Lower leg skin (tissue), 4 donors: ENCODE data around the gene UBAP1. TPM values are rescaled to one million over a fixed set of nuclear protein-coding genes. Genes with fewer than 3 reads are reported as not detected.
A peak's percentile ranks its signal among the peaks of the same experiment; 100 is the strongest.
"Not testable (repeated sequence)": the region's sequence is repeated elsewhere in the genome, so short reads cannot be mapped to it uniquely, and the experiment has no call there.

Source experiments
- DNase-seq, 2 donors: peaks; one replicate each; pipeline ENCODE4 v3.0.0-alpha.2; 2019; ENCODE audit warnings: low spot score in 2 of 2
- H3K4me3 ChIP-seq: fragments of 200-600 bp; sonication (generic); 2 replicates; pipeline ENCODE4 v1.5.1; 2017; ENCODE audit warnings: mild to moderate bottlenecking, low read depth; ENCODE audit not compliant: poor library complexity, severe bottlenecking
- POLR2A ChIP-seq, 2 donors: fragments of 450-650 bp; IDR thresholded peaks; one replicate each; pipeline ENCODE4 v1.6.1; 2016 to 2017; ENCODE audit warnings: antibody characterized with exemption in 2 of 2, mild to moderate bottlenecking in 1 of 2, moderate library complexity in 1 of 2
- WGBS, 2 donors: methylation state at CpG; one replicate each; pipeline ENCODE4 v1.1.5; 2018; 5-methylcytosine and 5-hydroxymethylcytosine counted together
- intact Hi-C: fragments of 100-400 bp; cut with DNase I; formaldehyde crosslinking; loops from one replicate; pipeline ENCODE4 v1.15.0; 2023; ENCODE audit warnings: low total_unique reads
- total RNA-seq, 4 donors: library from RNA; depleted of rRNA; stranded (reverse); fragments of >200 nt; gene quantifications; one replicate each; pipeline ENCODE4 v1.1.0, GENCODE V29; 2016
- TF ChIP-seq, protein P1 (sequence below), 3 donors: fragments of 450-650 bp; IDR thresholded peaks; one replicate each; pipeline ENCODE4 v1.5.1; 2016; ENCODE audit warnings: antibody characterized with exemption in 3 of 3, mild to moderate bottlenecking in 3 of 3, moderate library complexity in 2 of 3

Gene UBAP1
- 10 to 100 TPM; 40.0 to 63.7 (median 53.2) TPM for total RNA-seq

GRCh38 chr9:34178436-34179212 lies at the start of gene UBAP1:
TSS of gene UBAP1 (plus strand) at chr9:34179043. CDS start at chr9:34220915, 41,872 bp downstream.
- 1% methylated on average over 37 to 48 of the region's 48 CpGs for WGBS, 2 donors
- intact Hi-C loops = no loop called here
- DNase-seq = peak; percentile 98 to 99
- H3K4me3 ChIP-seq = peak within 1 kb of the TSS; percentile 76
- TF ChIP-seq POLR2A (IDR thresholded peaks at IDR 0.05) = peak in 1 of 2 donors; percentile 55
- TF ChIP-seq, protein P1, sequence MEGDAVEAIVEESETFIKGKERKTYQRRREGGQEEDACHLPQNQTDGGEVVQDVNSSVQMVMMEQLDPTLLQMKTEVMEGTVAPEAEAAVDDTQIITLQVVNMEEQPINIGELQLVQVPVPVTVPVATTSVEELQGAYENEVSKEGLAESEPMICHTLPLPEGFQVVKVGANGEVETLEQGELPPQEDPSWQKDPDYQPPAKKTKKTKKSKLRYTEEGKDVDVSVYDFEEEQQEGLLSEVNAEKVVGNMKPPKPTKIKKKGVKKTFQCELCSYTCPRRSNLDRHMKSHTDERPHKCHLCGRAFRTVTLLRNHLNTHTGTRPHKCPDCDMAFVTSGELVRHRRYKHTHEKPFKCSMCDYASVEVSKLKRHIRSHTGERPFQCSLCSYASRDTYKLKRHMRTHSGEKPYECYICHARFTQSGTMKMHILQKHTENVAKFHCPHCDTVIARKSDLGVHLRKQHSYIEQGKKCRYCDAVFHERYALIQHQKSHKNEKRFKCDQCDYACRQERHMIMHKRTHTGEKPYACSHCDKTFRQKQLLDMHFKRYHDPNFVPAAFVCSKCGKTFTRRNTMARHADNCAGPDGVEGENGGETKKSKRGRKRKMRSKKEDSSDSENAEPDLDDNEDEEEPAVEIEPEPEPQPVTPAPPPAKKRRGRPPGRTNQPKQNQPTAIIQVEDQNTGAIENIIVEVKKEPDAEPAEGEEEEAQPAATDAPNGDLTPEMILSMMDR (IDR thresholded peaks at IDR 0.05) = peak in 1 of 3 donors; percentile 41

- H3K4me3 ChIP-seq = no peak overlapping the region
- TF ChIP-seq, protein P1 (IDR thresholded peaks at IDR 0.05) = no peak
- TF ChIP-seq POLR2A (IDR thresholded peaks at IDR 0.05) = no peak
- intact Hi-C loops = no loop called here
- no peak for DNase-seq
- 94 to 96% methylated on average over 7 of the region's 7 CpGs for WGBS, 2 donors
Observed at GRCh38 chr9:34131571-34131970, 47.3 kb upstream of the UBAP1 start.

DNA sequence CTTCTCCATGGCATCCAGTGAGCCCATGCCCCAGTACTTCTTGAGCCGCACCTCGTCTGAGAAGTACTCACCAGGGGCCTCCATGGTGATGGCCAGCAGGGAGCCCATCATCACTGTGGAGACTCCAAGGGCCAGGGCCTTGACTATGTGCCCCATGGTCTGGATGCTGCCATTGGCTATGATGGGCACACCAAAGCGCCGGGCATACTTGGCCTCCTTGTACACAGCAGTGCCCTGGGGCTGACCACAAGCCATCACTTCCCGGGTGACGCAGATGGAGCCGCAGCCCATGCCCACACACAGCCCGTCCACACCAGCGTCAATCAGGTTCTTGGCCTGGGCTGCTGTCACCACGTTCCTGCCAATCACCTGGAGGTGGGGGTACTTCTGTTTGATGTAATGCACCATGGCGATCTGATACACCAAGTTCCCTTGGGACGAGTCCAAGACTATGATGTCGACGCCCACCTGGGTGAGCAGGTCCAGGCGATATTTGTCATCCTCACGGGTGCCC lies 45.4 kb upstream of the UBAP1 start:
- intact Hi-C loops = no loop called here
- TF ChIP-seq, protein P1 (IDR thresholded peaks at IDR 0.05) = no peak
- TF ChIP-seq POLR2A (IDR thresholded peaks at IDR 0.05) = no peak
- no peak overlapping the region for H3K4me3 ChIP-seq
- DNase-seq = no peak
- 85 to 92% methylated on average over 10 to 13 of the region's 16 CpGs for WGBS, 2 donors

DNA sequence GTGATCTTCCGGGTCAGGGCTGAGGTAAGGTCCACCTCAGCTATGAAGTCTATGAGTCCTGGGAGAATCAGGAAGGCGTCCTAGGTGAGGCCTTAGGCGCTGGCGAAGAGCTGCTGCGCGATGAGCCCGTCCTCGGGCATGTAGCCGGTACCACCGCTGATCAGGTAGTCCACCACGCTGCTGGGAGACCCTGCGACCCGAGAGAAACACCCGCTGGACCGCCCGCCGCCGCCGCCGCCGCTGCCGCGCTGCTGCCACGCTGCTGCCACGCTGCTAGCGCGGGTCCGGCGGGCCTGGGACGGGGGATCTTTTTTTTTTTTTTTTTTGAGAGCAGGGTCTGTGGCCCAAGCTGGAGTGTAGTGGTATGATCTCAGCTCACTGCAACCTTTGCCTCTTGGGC lies 44.3 kb upstream of the UBAP1 start:
- H3K4me3 ChIP-seq = no peak overlapping the region
- intact Hi-C loops = no loop called here
- no peak for DNase-seq
- WGBS, 2 donors = 94 to 98% methylated on average over 24 to 30 of the region's 30 CpGs
- TF ChIP-seq, protein P1 (IDR thresholded peaks at IDR 0.05) = no peak
- TF ChIP-seq POLR2A (IDR thresholded peaks at IDR 0.05) = no peak

- DNase-seq, intact Hi-C loops, H3K4me3 ChIP-seq: not testable (repeated sequence)
- WGBS, 2 donors = 90 to 91% methylated on average over 1 of the region's 1 CpG
Observed at GRCh38 chr9:34138644-34139043, 40.2 kb upstream of the UBAP1 start.

DNA sequence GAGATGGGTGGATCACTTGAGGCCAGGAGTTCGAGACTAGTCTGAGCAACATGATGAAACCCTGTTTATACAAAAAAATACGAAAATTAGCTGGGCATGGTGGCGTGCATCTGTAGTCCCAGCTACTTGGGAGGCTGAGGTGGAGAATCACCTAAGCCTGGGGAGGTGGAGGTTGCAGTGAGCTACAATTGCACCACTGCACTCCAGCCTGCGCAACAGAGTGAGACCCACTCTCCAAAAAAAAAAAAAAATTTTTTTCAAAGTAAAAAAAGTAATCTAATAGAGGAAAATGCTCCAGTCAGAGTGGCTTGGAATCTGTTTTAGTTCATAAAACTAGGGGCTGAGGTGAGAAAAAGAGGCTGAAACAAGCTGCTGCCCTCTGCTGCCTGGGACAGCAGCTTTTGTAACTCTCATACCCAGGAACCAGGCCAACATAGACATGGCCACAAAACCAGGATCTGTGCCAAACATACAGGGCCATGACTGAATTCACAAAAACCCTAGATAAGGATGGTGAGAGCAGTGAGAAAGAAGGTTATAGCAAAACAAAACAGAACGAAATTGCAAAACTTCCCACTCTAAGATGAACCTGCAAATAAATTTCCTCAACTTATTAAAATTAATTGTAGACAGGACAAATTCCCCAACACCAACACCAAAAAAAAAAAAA lies 39.2 kb upstream of the UBAP1 start:
- intact Hi-C loops = no loop called here
- WGBS, 2 donors = 83 to 89% methylated on average over 5 of the region's 5 CpGs
- TF ChIP-seq, protein P1 (IDR thresholded peaks at IDR 0.05) = no peak
- TF ChIP-seq POLR2A (IDR thresholded peaks at IDR 0.05) = no peak
- DNase-seq = no peak
- no peak overlapping the region for H3K4me3 ChIP-seq
